T1000 (cell line): Measurements from ENCODE around the gene RDH16.
"Not testable (repeated sequence)": the region's sequence is repeated elsewhere in the genome, so short reads cannot be mapped to it uniquely, and the experiment has no call there.

ENCODE experiments used
- DNase-seq: peaks from one replicate; lab custom pipeline; 2025; ENCODE audit warnings: mixed read lengths; lab: John Stamatoyannopoulos, UW

The RDH16 gene

DNA sequence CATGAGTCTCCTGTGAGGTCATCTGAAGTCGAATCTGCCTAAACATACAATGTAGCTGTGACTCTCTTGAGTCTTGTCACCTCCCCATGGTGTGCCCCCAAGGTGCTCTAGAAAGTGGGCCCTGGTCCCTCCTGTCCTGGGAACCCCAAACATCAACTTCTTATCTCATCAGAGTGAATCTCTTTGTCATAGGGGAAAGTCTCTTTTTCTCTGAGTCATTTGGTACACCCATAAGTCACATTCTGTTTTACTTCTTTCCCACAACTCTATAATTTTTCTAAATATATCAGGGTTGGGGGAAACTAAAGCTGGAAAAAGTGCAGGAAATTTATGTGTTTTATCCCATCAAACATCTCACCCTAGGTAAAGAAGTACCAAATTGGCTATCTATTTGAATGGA lies 36.1 kb downstream of the RDH16 start:
- DNase-seq: no peak

DNA sequence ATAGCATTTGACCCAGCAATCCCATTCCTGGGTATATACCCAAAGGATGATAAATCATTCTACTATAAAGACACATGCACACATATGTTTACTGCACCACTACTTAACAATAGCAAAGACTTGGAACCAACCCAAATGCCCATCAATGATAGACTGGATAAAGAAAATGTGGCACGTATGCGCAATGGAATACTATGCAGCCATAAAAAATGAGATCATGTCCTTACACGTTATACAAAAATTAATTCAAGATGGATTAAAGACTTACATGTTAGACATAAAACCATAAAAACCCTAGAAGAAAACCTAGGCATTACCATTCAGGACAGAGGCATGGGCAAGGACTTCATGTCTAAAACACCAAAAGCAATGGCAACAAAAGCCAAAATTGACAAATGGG lies 39.3 kb downstream of the RDH16 start:
- DNase-seq: not testable (repeated sequence)

DNA sequence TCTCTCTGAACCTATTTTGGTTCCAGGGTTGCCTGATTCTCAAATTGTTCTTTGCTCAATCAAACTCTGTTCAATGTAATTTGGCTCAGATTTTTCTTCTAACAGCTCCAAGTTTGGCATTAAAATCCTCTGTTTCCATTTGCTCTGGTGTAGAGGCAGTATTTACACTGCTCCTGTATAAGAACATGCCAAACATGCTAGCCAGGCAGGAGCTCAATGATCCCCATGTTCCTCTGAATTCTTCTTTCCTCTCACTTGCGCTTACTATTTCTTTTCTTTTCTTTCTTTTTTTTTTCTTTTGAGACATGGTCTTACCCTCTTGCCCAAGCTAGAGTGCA lies 40.4 kb downstream of the RDH16 start:
- DNase-seq: no peak

DNA sequence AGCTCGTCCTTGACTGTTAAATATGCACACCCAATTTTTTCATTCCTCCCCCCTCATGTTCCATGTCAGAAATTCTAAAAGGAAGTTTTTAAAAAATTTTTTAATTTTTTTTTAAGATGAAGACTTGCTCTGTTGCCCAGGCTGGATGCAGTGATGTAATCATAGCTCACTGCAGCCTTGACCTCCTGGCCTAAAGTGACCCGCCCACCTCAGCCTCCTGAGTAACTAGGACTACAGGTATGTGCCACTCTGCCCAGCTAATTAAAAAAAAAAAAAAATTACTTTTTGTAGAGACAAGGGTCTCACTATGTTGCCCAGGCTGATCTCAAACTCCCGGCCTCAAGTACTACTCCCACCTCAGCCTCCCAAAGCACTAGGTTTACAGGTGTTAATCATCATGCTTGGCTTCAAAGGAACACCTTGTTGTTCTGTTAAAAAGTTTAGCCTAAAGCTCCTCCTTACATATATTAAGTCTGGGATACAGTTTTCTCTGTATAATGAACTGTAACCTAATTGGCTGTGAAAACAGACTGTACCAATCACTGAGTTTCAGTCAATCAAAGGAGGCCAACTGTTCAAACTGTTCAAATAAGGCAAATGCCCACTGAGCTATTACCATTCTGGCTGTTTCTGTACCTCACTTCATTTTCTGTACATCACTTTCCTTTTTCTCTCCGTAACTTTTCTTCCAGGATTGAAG lies 41.0 kb downstream of the RDH16 start:
- DNase-seq: no peak

DNA sequence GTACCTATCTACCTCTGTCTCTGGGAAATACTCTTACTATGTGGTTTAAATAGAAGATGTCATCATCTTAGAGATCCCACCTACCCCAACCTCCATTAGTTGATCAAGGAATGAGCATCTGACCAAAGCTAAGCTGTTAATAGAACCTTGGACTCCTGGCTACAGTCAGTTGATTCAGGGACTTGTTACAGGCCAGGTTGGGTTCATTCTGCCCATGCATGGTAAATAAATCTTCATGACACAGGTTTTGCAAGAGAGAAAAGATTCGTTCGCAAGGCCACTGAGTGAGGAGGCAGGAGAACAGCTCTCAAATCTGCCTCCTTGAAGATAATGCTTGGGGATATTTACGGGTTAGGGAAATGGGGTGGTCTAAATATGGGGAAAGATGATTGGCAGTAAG lies 42.7 kb downstream of the RDH16 start:
- no peak for DNase-seq

DNA sequence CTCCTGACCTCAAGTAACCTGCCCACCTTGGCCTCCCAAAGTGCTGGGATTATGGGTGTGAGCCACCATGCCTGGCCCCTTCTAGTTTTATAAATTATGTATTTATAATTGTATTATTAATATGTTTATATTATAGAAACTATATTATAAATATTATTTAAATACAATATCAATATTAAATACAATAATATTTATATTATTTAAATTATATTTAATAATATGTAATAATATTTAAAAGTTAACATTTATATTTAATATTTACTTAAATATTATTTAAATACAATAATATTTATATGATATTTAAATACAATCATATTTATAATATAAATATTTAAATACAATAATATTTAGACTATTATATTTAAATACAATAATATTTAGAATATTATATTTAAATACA lies 43.2 kb downstream of the RDH16 start:
- no peak for DNase-seq

DNA sequence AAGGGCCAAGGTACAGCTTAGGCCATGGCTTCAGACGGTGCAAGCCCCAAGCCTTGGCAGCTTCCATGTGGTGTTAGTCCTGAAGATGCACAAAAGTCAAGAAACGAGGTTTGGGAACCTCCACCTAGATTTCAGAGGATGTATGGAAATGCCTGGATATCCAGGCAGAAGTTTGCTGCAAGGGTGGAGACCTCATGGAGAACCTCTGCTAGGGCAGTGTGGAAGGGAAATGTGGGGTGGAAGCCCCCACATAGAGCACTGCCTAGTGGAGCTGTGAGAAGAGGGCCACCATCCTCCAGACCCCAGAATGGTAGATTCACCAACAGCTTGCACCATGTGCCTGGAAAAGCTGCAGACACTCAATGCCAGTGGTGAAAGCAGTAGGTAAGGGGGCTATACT lies 48.0 kb downstream of the RDH16 start:
- DNase-seq: not testable (repeated sequence)

DNA sequence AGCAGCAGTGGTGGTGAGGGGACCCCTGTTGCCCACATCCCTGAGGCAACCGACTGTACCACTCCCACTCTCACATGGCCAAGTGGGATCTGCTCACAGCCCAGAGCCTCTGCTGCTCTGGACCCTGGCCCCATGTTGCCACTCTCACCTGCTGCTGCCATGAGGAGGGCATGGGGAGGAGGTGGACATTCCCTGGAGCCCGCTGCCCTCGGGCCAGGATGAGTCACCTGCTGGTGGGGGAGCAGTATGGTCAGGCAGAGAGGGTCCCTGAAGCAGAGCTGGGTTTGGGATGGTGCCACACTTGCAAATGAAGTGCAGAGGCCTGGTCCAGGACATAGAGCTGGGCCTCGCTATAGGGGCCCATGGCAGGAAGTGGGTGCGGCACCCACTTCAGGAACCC lies 49.3 kb downstream of the RDH16 start:
- DNase-seq: no peak

DNA sequence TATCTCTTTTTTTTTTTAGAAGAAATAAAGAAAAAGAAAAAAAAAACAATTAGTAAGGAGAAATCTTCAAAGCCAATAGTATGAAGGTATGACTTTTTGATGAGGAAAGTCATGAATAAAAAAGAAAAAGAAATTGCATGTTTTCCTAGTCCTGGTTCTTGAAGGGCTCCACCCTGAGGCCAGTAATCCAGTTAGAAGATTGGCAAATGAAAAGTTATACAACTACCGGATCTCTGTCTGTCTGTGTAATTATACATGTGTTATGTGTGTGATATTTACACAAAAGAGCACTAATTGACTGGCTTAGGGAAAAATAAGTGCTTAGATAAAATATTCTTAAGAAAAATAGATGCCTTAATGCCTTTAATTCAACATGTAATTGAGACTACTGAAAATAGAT lies 51.6 kb downstream of the RDH16 start:
- DNase-seq: no peak

DNA sequence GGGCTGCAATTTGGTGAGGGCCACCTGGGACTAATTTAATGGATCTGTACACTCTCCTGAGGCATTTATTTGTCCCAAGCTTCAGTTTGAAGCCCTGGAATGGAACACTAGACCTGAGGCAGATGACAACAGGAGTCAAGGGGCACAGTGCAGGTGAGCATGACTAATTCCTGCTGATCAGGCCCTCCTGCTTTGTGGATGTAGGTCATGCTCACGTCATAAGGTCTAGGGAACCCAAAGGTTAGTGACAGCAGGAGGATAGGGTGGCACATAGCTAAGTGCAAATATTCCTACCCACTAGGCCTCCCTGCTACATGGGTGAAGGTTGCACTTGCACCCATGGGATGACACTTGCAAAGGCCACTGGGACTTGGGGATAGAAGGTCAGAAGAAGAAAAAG lies 54.0 kb downstream of the RDH16 start:
- no peak for DNase-seq
